ENCODE data around the gene HLA-E.
"Not testable (repeated sequence)": the region's sequence is repeated elsewhere in the genome, so short reads cannot be mapped to it uniquely, and the experiment has no call there.

Gene HLA-E

DNA sequence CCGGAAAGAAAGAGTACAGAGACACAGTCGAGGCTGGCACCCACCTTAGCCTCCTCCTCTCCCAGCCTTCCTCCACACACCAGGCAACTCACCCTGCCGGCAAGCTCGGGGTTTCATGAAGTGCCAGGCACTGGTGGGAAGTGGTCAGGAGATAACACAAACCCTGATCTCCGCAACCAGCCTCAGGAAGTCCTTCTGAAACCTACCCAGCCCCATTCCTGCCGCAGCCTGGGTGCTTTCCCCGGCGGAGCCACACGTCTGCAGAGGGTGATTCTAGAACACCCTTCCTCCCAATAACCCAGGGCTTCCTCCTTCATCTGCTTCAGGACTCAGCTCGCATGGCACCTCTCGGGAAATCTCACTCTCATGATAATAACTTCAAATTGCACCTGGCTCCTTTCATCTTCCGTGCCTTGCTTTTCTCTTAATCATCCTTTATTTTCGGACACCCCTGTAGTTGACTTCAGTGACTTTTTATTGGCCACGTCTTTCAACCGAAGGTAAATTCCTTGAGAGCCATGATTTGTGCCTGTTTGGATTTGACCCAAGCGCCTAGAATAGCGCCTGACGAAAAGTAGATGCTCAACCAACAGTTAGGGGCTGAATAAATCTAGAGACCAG, 8.7 kb upstream of the HLA-E start:
- peak in 1 of 2 donors; percentile 46 for DNase-seq (ENCODE audit: low read depth in 2 of 2)

DNA sequence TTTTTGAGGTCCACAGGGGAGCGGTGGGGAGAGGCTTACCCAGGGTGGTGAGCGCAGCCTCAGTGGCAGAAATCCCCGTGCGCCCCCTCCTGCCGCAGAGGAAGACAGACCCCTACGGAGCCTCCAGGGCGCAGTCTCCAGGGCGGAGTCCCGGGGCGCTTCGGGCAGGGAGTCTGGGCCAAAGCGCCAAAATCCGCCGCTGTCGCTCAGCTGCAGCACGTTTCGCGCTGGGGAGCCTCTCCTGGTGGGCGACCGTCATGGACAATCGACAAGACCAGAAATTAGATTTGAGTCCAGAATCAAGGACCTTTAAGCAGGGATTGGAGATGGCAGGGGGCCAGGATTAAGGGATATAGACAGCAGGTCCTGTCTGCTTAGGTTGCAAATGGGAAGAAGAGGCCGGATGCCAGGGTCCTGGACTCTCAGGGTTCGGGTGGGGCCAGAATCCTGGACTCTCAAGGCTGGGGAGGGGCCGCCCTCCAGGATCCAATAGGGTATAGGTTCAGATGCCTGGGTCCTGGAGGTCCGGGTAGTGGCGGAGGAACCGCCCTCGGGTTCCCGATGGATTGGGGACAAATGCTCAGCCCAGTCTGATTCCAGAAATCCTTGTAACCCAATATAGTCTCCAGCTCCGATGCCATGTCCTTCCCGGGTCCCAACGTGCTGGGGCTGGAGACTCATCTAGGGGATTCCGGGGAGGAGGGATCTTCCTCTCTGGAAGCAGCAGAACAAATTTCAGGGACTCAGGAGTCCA, 7.9 kb upstream of the HLA-E start:
- no peak for DNase-seq (ENCODE audit: low read depth in 2 of 2)

DNA sequence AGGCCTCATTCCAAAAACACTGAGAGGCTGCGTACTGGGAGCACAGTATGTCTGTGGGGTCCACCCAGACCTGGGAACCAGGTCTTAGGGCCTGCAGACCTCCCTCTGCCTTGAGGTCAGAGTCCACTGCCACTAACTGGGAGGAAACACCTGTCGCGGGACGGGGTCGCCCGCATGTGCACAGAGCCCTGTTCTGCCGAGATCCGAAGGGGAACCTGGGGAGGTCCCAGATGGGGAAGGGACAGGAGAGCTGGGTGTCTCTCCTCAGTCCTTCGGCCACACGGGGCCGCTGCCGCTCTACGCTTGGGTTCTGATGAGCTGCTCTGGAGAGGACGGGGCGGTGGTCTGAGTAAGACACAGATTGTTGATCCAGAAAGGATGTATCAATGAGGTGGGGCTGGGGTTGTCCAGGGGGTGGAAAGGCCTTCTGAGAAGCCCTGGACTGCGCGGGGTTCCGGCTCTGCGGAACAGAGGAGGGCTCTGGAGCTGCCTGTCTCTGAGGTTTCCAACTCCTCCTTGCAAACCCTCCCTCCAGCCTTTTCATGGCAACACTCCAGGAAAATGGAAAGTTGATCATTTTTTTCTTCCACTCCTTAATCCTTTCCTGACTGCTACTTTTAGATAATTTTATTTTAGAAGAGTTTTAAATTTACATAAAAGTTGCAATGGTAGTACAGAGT, 7.2 kb upstream of the HLA-E start:
- DNase-seq (ENCODE audit: low read depth in 2 of 2), result peak; percentile 66 to 74

DNA sequence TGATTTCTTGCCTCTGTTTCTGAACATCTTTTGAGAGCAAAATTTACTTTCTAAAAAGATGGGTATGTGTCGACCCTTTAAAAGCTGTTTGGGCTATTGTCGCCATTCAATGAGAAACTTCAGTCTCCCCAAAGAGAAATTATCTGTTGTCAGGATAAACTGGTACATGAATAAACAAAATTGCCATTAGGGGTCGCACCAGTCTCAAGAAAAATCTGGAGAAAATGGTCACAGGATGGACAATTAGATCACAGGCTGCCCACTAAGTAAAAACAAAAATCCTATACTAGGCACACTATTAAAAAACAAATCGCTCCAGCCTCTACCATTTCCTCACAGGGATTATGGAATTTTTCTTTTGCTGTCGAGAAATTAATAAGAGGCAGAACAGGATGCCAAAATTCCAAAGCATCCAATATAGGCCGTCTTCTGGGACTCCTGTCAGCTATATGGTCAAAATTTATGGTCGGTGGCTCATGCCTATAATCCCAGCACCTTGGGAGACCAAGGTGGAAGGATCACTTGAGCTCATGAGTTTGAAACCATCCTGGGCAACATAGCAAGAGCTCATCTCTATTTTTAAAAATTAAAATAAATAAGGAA, 5.5 kb upstream of the HLA-E start:
- DNase-seq (ENCODE audit: low read depth in 2 of 2), result no peak

DNA sequence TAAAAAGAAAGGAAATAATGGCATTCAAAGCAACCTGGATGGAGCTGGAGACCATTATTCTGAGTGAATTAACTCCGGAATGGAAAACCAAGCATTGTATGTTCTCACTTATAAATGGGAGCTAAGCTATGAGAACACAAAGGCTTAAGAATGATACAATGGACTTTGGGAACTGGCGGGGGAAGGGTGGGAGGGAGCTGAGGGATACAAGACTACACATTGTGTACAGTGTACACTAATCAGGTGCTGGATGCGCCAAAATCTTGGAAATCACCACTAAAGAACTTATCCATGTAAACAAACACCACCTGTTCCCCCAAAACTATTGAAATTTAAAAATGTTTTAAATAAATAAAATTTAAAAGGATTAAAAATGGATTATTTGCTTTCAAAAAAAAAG, 4.1 kb upstream of the HLA-E start:
- no peak for DNase-seq (ENCODE audit: low read depth in 2 of 2)

DNA sequence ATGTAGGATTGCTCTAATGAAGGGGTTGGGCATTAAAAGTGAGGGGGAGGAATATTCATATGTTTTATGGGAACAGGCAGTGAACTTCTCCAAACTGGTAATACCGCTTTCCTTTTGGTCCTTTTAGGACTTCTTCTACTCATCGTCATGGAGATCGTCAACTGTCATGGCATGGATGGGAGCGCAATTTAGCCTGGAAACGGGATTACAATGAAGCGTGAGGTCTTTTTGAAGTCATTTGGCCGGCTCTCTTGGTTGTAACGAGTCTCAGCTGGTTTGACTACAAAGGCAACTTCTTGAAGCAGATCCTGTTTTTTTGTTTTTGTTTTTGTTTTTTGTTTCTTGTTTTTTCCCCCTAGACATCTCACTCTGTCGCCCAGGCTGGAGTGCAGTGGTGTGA, 1.4 kb upstream of the HLA-E start:
- no peak for DNase-seq (ENCODE audit: low read depth in 2 of 2)

DNA sequence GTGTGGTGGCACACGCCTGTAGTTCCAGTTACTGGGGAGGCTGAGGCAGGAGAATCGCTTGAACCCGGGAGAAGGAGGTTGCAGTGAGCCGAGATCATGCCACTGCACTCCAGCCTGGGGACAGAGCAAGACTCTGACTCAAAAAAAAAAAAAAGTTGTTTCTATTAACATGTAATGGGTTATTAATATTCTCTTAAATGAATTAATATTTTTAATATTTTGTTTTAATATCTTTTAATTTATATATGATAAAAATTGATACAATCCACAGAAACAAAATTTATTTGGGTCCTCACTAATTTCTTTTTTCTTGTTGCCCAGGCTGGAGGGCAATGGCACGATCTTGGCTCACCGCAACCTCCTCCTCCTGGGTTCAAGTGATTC, 620 bp upstream of the HLA-E start:
- not testable (repeated sequence) for DNase-seq (ENCODE audit: low read depth in 2 of 2)

DNA sequence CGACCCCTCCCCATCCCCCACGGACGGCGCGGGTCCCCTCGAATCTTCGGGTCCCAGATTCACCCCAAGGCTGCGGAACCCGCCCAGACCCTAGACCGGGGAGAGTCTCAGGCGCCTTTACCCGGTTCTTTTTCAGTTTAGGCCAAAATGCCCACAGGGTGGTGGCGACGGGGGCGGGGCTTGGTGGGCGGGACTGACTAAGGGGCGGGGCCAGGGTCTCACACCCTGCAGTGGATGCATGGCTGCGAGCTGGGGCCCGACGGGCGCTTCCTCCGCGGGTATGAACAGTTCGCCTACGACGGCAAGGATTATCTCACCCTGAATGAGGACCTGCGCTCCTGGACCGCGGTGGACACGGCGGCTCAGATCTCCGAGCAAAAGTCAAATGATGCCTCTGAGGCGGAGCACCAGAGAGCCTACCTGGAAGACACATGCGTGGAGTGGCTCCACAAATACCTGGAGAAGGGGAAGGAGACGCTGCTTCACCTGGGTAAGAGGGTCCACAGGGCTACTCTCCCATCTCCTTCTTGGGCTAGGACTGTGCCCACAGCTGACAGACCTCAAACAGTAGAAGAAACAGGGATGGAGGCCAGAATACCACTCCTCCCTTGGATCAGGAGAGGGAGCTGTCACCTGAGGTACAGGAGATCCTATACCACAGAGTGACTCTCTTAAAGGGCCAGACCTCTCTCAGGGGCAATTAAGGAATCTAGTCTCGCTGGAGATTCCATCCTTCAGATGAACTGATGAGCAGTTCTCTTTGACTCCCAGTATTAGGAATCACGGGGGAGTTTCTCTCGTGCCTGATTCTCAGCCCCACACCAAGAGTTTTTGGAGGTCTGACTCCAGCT, 942 bp downstream of the HLA-E start:
- peak; percentile 70 to 72 for DNase-seq (ENCODE audit: low read depth in 2 of 2)

DNA sequence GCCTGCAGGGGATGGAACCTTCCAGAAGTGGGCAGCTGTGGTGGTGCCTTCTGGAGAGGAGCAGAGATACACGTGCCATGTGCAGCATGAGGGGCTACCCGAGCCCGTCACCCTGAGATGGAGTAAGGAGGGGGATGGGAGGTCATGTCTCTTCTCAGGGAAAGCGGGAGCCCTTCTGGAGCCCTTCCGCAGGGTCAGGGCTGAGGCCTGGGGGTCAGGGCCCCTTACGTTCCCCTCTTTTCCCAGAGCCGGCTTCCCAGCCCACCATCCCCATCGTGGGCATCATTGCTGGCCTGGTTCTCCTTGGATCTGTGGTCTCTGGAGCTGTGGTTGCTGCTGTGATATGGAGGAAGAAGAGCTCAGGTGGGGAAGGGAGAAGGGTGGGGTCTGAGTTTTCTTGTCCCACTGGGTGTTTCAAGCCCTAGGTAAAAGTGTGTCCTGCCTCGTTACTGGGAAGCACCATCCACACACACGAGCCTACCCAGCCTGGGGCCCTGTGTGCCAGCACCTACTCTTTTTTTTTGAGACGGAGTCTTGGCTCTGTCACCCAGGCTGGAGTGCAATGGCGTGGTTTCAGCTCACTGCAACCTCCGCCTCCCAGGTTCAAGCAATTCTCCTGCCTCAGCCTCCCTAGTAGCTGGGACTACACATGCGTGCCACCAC, 2.1 kb downstream of the HLA-E start:
- not testable (repeated sequence) for DNase-seq (ENCODE audit: low read depth in 2 of 2)

DNA sequence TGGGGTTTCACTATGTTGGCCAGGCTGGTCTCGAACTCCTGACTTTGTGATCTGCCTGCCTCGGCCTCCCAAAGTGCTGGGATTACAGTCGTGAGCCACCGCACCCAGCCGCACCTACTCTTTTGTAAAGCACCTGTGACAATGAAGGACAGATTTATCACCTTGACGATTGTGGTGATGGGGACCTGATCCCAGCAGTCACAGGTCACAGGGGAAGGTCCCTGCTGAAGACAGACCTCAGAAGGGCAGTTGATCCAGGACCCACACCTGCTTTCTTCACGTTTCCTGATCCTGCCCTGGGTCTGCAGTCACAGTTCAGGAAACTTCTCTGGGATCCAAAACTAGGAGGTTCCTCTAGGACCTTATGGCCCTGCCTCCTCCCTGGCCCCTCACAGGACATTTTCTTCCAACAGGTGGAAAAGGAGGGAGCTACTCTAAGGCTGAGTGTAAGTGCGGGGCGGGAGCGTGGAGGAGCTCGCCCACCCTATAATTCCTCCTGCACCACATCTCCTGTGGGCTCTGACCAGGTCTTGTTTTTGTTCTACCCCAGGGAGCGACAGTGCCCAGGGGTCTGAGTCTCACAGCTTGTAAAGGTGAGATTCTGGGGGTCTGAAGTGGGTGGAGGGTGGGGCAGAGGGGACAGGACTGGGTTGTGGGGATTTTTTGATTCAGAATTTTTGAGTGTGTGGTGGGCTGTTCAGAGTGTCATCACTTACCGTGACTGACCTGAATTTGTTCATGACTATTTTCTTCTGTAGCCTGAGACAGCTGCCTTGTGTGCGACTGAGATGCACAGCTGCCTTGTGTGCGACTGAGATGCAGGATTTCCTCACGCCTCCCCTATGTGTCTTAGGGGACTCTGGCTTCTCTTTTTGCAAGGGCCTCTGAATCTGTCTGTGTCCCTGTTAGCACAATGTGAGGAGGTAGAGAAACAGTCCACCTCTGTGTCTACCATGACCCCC, 3.0 kb downstream of the HLA-E start:
- no peak for DNase-seq (ENCODE audit: low read depth in 2 of 2)

DNA sequence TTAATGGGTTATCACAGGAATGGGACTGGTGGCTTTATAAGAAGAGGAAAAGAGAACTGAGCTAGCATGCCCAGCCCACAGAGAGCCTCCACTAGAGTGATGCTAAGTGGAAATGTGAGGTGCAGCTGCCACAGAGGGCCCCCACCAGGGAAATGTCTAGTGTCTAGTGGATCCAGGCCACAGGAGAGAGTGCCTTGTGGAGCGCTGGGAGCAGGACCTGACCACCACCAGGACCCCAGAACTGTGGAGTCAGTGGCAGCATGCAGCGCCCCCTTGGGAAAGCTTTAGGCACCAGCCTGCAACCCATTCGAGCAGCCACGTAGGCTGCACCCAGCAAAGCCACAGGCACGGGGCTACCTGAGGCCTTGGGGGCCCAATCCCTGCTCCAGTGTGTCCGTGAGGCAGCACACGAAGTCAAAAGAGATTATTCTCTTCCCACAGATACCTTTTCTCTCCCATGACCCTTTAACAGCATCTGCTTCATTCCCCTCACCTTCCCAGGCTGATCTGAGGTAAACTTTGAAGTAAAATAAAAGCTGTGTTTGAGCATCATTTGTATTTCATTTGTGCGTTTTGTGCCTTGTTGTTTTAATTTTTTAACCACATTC, 4.4 kb downstream of the HLA-E start:
- DNase-seq (ENCODE audit: low read depth in 2 of 2), result peak in 1 of 2 donors; percentile 31

DNA sequence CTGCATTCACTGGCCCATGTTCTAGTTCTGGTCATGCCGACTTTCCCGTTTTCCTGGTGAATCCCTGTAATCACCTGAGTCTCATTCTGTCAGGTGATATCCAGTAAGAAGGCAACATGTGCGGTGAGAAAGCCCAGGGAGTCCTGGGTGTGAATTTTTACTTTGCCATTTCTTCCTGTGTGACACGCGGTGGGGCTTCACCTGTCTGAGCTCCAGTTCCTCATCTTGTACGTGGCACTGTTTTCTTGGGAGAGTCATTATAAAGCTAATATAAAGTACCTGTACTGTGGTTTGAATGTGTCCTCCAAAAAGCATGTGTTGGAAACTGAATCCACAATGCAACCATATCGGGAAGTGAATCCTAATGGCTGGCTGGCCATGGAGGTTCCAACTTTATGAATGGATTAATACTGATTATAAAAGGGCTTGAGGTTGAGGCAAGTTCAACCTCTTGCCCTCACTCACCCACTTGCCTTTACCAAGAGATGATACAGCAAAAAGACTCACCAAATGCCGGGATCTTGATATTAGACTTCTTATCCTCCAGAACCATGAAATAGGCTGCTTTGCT, 5.1 kb downstream of the HLA-E start:
- no peak for DNase-seq (ENCODE audit: low read depth in 2 of 2)

DNA sequence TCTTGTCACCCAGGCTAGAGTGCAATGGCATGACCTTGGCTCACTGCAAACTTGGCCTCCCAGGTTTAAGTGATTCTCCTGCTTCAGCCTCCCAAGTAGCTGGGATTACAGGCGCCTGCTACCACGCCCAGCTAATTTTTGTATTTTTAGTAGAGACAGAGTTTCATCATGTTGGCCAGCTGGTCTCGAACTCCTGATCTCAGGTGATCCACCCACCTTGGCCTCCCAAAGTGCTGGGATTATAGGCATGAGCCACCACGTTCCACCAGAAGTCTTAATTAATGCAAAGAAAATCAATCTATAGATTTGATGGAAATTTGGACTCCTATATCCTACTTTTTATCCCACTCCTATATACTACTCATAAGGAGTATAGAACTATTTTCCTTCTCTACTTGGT, 5.8 kb downstream of the HLA-E start:
- DNase-seq (ENCODE audit: low read depth in 2 of 2), result not testable (repeated sequence)

DNA sequence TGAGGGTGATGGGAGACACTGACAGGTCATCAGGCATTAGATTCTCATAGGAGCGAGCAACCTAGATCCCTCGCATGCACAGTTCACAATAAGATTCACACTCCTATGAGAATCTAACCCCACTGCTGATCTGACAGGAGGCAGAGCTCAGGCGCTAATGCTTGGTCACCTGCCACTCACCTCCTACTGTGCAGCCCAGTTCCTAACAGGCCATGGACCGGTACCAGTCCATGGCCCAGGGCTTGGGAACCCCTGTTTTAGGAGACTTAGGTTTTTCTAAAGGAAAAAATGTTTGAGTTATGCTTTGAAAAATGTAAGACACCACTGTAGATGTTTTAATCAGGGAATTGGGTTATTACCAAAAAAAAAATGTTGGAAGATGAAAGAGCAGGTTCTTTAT, 6.7 kb downstream of the HLA-E start:
- DNase-seq (ENCODE audit: low read depth in 2 of 2), result no peak

DNA sequence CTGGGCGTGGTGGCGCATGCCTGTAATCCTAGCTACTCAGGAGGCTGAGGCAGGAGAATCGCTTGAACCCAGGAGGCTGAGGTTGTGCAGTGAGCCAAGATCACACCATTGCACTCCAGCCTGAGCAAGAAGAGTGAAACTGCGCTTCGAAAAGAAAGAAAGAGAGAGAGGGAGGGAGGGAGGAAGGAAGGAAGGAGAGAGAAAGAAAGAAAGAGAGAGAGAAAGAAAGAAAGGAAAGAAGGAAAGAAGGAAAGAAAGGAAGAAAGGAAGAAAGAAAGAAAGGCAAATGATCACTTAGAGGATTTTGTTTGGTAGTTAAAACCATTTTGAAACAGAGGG, 7.9 kb downstream of the HLA-E start:
- not testable (repeated sequence) for DNase-seq (ENCODE audit: low read depth in 2 of 2)

DNA sequence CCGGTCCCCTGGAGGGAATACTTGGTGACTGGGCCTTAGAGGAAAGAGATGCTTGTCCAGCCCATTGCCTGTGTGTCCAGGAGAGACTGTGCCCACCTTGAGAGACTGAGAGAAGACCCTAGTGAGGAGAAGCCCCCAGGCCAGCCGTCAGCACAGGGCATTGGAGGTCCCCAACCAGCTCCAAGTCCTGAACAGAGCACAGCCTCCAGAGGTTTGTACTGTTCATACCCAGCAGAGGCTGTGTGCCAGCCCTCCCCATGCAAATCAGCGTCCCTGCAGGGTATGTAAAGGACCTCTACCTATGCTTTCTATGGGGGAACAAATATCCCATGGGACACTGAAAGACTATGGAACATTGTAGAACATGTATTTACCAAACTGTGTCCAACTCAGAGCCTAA, 8.4 kb downstream of the HLA-E start:
- no peak for DNase-seq (ENCODE audit: low read depth in 2 of 2)

DNA sequence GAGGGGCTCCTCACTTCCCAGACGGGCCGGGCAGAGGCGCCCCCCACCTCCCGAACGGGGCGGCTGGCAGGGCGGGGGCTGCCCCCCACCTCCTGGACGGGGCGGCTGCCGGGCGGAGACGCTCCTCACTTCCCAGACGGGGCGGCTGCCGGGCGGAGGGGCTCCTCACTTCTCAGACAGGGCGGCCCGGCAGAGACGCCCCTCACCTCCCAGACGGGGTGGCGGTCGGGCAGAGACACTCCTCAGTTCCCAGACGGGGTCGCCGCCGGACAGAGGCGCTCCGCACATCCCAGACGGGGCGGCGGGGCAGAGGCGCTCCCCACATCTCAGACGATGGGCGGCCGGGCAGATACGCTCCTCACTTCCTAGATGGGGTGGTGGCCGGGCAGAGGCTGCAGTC, 9.4 kb downstream of the HLA-E start:
- not testable (repeated sequence) for DNase-seq (ENCODE audit: low read depth in 2 of 2)

DNA sequence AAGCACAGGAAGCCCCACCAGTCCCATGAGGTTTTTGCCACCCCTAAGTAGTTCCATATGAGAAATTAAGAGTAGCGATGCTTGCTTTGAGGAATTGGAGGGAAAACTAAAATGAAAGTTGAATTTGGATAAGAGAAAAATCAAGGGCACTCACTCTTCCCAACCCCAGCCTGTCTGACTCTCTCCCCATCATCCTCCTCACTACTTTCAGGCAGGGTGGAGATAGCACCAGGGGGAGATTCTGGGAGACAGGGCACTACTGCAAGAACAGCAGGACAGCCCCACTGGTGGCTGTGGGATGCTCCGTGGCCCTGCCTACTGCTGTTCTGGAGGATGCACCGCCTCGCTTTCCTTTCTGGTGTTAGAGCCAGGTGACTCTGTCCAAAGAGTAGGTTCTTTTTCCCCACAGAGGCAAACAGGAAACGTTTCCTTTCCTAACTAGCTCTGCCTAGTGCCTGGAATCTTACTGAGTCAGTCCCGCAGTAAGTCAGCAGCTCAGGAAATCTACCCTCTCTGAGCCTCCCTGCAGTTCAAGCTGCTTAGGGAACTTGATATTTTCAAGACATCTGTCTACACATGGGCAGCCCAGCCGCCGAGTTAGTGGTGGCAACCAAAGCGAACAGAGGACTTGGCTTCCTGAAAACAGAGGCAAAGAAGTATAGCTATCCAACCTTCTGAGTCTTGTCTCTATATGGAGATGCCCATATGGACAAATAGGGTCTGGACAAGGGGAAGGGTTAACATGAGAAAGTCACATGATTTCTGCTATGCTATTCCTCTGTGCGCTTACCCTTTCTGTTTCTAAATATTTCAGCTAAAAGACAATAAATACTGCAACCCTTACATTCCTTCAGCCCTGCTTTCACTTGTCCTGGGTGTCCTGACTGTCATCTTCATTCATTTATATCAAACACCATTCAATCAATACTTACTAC, 11.4 kb downstream of the HLA-E start:
- DNase-seq (ENCODE audit: low read depth in 2 of 2), result no peak

Measured in stimulated activated CD8-positive, alpha-beta memory T cell treated with anti-CD3 and anti-CD28 coated beads, Interleukin-15, amount 100 ng/mL, for 48 hours (primary cell).